GM12878 (cell line): Measurements from ENCODE around the gene KIFC1. TPM values are rescaled to one million over a fixed set of nuclear protein-coding genes. Genes with fewer than 3 reads are reported as not detected.

ENCODE experiments used
- CREB1 ChIP-seq: IDR thresholded peaks from 2 replicates; pipeline ENCODE4 v1.6.1; 2012; ENCODE audit warnings: low read depth, mild to moderate bottlenecking, inconsistent platforms
- CREM ChIP-seq: IDR thresholded peaks from 2 replicates; pipeline ENCODE4 v1.6.1; 2014; ENCODE audit warnings: antibody characterized with exemption, low read depth
- HSF1 ChIP-seq: fragments of 150-350 bp; IDR thresholded peaks from 2 replicates; pipeline ENCODE4 v1.6.1; 2014; ENCODE audit warnings: mild to moderate bottlenecking, low read depth, low read length
- JUNB ChIP-seq: IDR thresholded peaks from 2 replicates; pipeline ENCODE4 v1.6.1; 2016; ENCODE audit warnings: antibody characterized with exemption, mild to moderate bottlenecking
- PBX3 ChIP-seq: IDR thresholded peaks from 2 replicates; pipeline ENCODE4 v1.6.1; 2011; ENCODE audit warnings: mild to moderate bottlenecking, low read depth, low read length, moderate library complexity; ENCODE audit not compliant: insufficient replicate concordance
- PRDM15 ChIP-seq: fragments of 450-650 bp; formaldehyde crosslinking; IDR thresholded peaks from 2 replicates; pipeline ENCODE4 v1.4.0; 2020; ENCODE audit warnings: mild to moderate bottlenecking, moderate library complexity
- RUNX3 ChIP-seq: IDR thresholded peaks from 2 replicates; pipeline ENCODE4 v1.6.1; 2012; ENCODE audit warnings: low read length, inconsistent platforms
- SKIL ChIP-seq: fragments of 450-650 bp; IDR thresholded peaks from 2 replicates; pipeline ENCODE4 v1.6.1; 2017; ENCODE audit warnings: mild to moderate bottlenecking, low read depth, inconsistent platforms; ENCODE audit not compliant: poor library complexity, severe bottlenecking
- TCF12 ChIP-seq: IDR thresholded peaks from 2 replicates; pipeline ENCODE4 v1.6.1; 2011; ENCODE audit warnings: low read depth, mild to moderate bottlenecking, low read length
- ZBTB11 ChIP-seq: fragments of 450-650 bp; formaldehyde crosslinking; IDR thresholded peaks from 2 replicates; pipeline ENCODE4 v1.5.0; 2022; ENCODE audit warnings: mild to moderate bottlenecking, missing genetic modification characterization
- ZNF687 ChIP-seq: fragments of 450-650 bp; IDR thresholded peaks from 2 replicates; pipeline ENCODE4 v1.6.1; 2017; ENCODE audit warnings: mild to moderate bottlenecking, moderate library complexity
- polyA plus RNA-seq, 11 experiments: library from polyadenylated mRNA; depleted of rRNA in 4 of 11; unstranded in 6 of 11; stranded (reverse) in 5 of 11; fragments of >200 nt; fragmentation: Nextera tagmentation in 4 of 11; fragmentation: Illumina TruSeq in 1 of 11; extraction: Ambion mirVana in 4 of 11; extraction: Trizol in 1 of 11; gene quantifications; 1 replicate in 1 of 11; 2 replicates in 10 of 11; pipeline versions ENCODE4 v1.2.1 to v1.2.3, GENCODE V29; 2011 to 2016; ENCODE audit warnings: inconsistent platforms in 2 of 11, missing spikeins in 2 of 11, low read depth in 1 of 11
- total RNA-seq, 4 experiments: library from RNA; depleted of rRNA in 3 of 4; stranded (reverse); fragments of >200 nt in 3 of 4; fragmentation: Illumina TruSeq in 1 of 4; extraction: Trizol in 1 of 4; gene quantifications; 2 replicates each; pipeline versions ENCODE4 v1.2.1 to v1.2.3, GENCODE V29; 2013 to 2021

KIFC1 gene
- total and polyA plus RNA-seq, 10 of the 15 experiments (the other 5 are each of a cell fraction or from before 2014, with no cell fraction given): 1.8 to 87.4 (median 54.4) TPM

GRCh38 chr6:33391278-33391921, at the start of gene KIFC1 (continued):
- no peak for TF ChIP-seq ZBTB11
- TF ChIP-seq PRDM15 (CRISPR knock-in tag): no peak
- TF ChIP-seq CREB1: peak; percentile 97
- TF ChIP-seq CREM: peak; percentile 94
- peak; percentile 50 for TF ChIP-seq RUNX3
- TF ChIP-seq TCF12: peak; percentile 4; the same call in 1 of the 2 replicates
- peak; percentile 52 for TF ChIP-seq SKIL
- no peak for TF ChIP-seq JUNB
- peak; percentile 89; the same call in 1 of the 2 replicates for TF ChIP-seq ZNF687
- 0 out of 2 replicates have a peak, but pooled peaks have one; percentile 12 for TF ChIP-seq HSF1
- no peak for TF ChIP-seq PBX3
